K562 (cell line): ENCODE results near the gene HTR4. TPM values are rescaled to one million over a fixed set of nuclear protein-coding genes. Genes with fewer than 3 reads are reported as not detected.

Experiments
- ATAC-seq: fragments of 200-7000 bp; cut with Tn5 transposase; 3 replicates; pipeline ENCODE4 v1.9.1; 2020; ENCODE audit warnings: moderate library complexity
- BruUV-seq: library from RNA; stranded (reverse); fragments of 400-500 nt; replicated peaks from 2 replicates; lab custom pipeline; 2021; lab: Mats Ljungman, UMichigan
- CTCF ChIA-PET: fragments of 300-600 bp; formaldehyde crosslinking; extraction: SDS; loops from one replicate; lab custom pipeline; 2021; ENCODE audit warnings: low intra/inter-chr PET ratio; lab: Yijun Ruan, JAX
- POLR2A ChIA-PET: fragments of 300-600, 350-650 bp; sonication (Branson Sonifier 250); formaldehyde crosslinking; extraction: SDS; loops from one replicate; lab custom pipeline; 2021; ENCODE audit warnings: antibody characterized with exemption, inconsistent platforms; lab: Yijun Ruan, JAX
- DNase-seq, 4 experiments: peaks; one replicate each; pipeline versions ENCODE4 v3.0.0 to v3.0.0-alpha.2; 2011 to 2018; ENCODE audit warnings: low spot score in 3 of 4, mixed read lengths in 3 of 4; ENCODE audit errors: extremely low read depth in 1 of 4
- FAIRE-seq: peaks from 2 replicates; lab custom pipeline; 2011; peaks lifted over from hg19 to GRCh38; lab: Jason Lieb, UNC
- H2AFZ ChIP-seq: 2 replicates; pipeline ENCODE4 v1.6.0; 2011; ENCODE audit warnings: low read depth, low read length, control low read depth, inconsistent platforms
- H3K27ac ChIP-seq: fragments of 200-600 bp; 3 replicates; pipeline ENCODE4 v1.8.0; 2011; ENCODE audit warnings: low read depth, mild to moderate bottlenecking, control low read depth, inconsistent platforms, low read length, moderate library complexity, mixed read lengths; ENCODE audit errors: extremely low read depth
- H3K27me3 ChIP-seq, 2 experiments: fragments of 300-600 bp in 1 of 2; 2 replicates in 1 of 2; 3 replicates in 1 of 2; pipeline versions ENCODE4 v1.6.0 to v1.8.0; 2011; ENCODE audit warnings: inconsistent platforms in 2 of 2, low read length in 2 of 2, mild to moderate bottlenecking in 1 of 2, mixed read lengths in 1 of 2, moderate library complexity in 1 of 2; ENCODE audit not compliant: control insufficient read depth in 2 of 2, insufficient read depth in 2 of 2
- H3K36me3 ChIP-seq: fragments of 300-600 bp; 3 replicates; pipeline ENCODE4 v1.8.0; 2011; ENCODE audit warnings: mild to moderate bottlenecking, low read length, inconsistent platforms; ENCODE audit not compliant: control insufficient read depth, insufficient read depth
- H3K4me1 ChIP-seq, 2 experiments: fragments of 200-600 bp in 1 of 2; replicated peaks in 1 of 2; 2 replicates in 1 of 2; 3 replicates in 1 of 2; pipeline versions ENCODE4 v1.5.1 to v1.8.0; 2011; ENCODE audit warnings: inconsistent platforms in 2 of 2, low read length in 2 of 2, mild to moderate bottlenecking in 1 of 2, mixed read lengths in 1 of 2, moderate library complexity in 1 of 2; ENCODE audit not compliant: control insufficient read depth in 2 of 2, insufficient read depth in 2 of 2
- H3K4me2 ChIP-seq: 2 replicates; pipeline ENCODE4 v1.6.1; 2011; ENCODE audit warnings: low read length, control low read depth, inconsistent platforms, mixed read lengths; ENCODE audit not compliant: insufficient read depth
- H3K4me3 ChIP-seq: fragments of 200-600 bp; sonication (generic), shearing (Covaris generic); 2 replicates; pipeline ENCODE4 v1.5.1; 2016; ENCODE audit warnings: control low read depth, inconsistent platforms
- H3K79me2 ChIP-seq: fragments of 200-600 bp; 3 replicates; pipeline ENCODE4 v1.8.0; 2011; ENCODE audit warnings: low read length, inconsistent platforms; ENCODE audit not compliant: control insufficient read depth, insufficient read depth
- H3K9ac ChIP-seq, 2 experiments: 2 replicates each; pipeline versions ENCODE4 v1.6.0 to v1.6.1; 2011; ENCODE audit warnings: low read depth in 2 of 2, low read length in 2 of 2, control low read depth in 1 of 2, inconsistent platforms in 1 of 2, mild to moderate bottlenecking in 1 of 2, mixed read lengths in 1 of 2; ENCODE audit not compliant: insufficient read depth in 1 of 2
- H3K9me1 ChIP-seq: one replicate; pipeline ENCODE4 v1.6.0; 2011; ENCODE audit warnings: inconsistent platforms, mild to moderate bottlenecking, low read length, moderate library complexity; ENCODE audit not compliant: control insufficient read depth, insufficient read depth
- H3K9me3 ChIP-seq: replicated peaks from 2 replicates; pipeline ENCODE4 v1.5.1; 2011; ENCODE audit warnings: low read depth, low read length, inconsistent platforms; ENCODE audit not compliant: control insufficient read depth, insufficient read depth
- H4K20me1 ChIP-seq: replicated peaks from 2 replicates; pipeline ENCODE4 v1.6.1; 2011; ENCODE audit warnings: low read length, inconsistent platforms, mixed read lengths; ENCODE audit not compliant: control insufficient read depth, insufficient read depth
- CEBPG ChIP-seq, 3 experiments: fragments of 200-800 bp in 1 of 3; sonication (Bioruptor generic) in 1 of 3; sonication (generic) in 1 of 3; formaldehyde crosslinking in 1 of 3; IDR thresholded peaks in 2 of 3; conservative IDR thresholded peaks in 1 of 3; 2 replicates each; pipeline versions ENCODE4 v1.6.1 to v1.8.0; 2016 to 2022; ENCODE audit warnings: missing compliant biosample characterization in 2 of 3, missing genetic modification characterization in 2 of 3, mild to moderate bottlenecking in 1 of 3, missing genetic modification reagents in 1 of 3
- HDAC2 ChIP-seq: fragments of 450-650 bp; IDR thresholded peaks from 2 replicates; pipeline ENCODE4 v1.6.1; 2016; ENCODE audit warnings: mild to moderate bottlenecking
- HOXB6 ChIP-seq: fragments of 250-450 bp; sonication (Bioruptor Pico); IDR thresholded peaks from 2 replicates; pipeline ENCODE4 v1.5.1; 2022; ENCODE audit warnings: mild to moderate bottlenecking, borderline replicate concordance
- KLF10 ChIP-seq: fragments of 250-450 bp; sonication (Bioruptor Pico); IDR thresholded peaks from 2 replicates; pipeline ENCODE4 v1.6.1; 2021; ENCODE audit warnings: matching md5 sums
- SAFB ChIP-seq: fragments of 200-400 bp; formaldehyde crosslinking; IDR thresholded peaks from 2 replicates; pipeline ENCODE4 v1.6.1; 2017; ENCODE audit warnings: low read depth, low read length, borderline replicate concordance
- SMAD3 ChIP-seq: fragments of 450-650 bp; formaldehyde crosslinking; conservative IDR thresholded peaks from 2 replicates; pipeline ENCODE4 v1.4.0; 2020; ENCODE audit warnings: mild to moderate bottlenecking
- TFAP4 ChIP-seq: sonication (generic); formaldehyde crosslinking; IDR thresholded peaks from 2 replicates; pipeline ENCODE4 v1.8.0; 2022; ENCODE audit warnings: missing genetic modification reagents, mild to moderate bottlenecking, moderate library complexity, borderline replicate concordance
- ZNF77 ChIP-seq: fragments of 250-450 bp; sonication (Bioruptor Pico); IDR thresholded peaks from 2 replicates; pipeline ENCODE4 v1.5.0; 2020
- ZNF780A ChIP-seq: fragments of 250-450 bp; sonication (Bioruptor Pico); IDR thresholded peaks from 2 replicates; pipeline ENCODE4 v1.5.0; 2021; ENCODE audit warnings: mild to moderate bottlenecking
- WGBS: fragments of 100-300 bp; shearing (Covaris generic); methylation state at CpG from one replicate; pipeline ENCODE4 v1.1.6; 2016; ENCODE audit warnings: low coverage, mixed read lengths; ENCODE audit not compliant: insufficient coverage; ENCODE audit errors: missing lambda C conversion rate; 5-methylcytosine and 5-hydroxymethylcytosine counted together
- in situ Hi-C: fragments of 300-500 bp; cut with MboI; formaldehyde crosslinking; loops from 4 replicates; pipeline ENCODE4 v1.15.0; 2018; ENCODE audit warnings: inconsistent platforms, mixed read lengths
- intact Hi-C: fragments of 100-400 bp; cut with micrococcal nuclease; formaldehyde crosslinking; loops from 2 replicates; pipeline ENCODE4 v1.14.2; 2022
- polyA plus RNA-seq, 8 experiments: library from polyadenylated mRNA; depleted of rRNA in 4 of 8; stranded (reverse) in 5 of 8; unstranded in 3 of 8; fragments of >200 nt; fragmentation: Nextera tagmentation in 2 of 8; fragmentation: Illumina TruSeq in 1 of 8; extraction: Ambion mirVana in 2 of 8; extraction: Trizol in 1 of 8; gene quantifications; 2 replicates each; pipeline versions ENCODE4 v1.2.1 to v1.2.3, GENCODE V29; 2011 to 2014; ENCODE audit warnings: inconsistent platforms in 1 of 8, missing spikeins in 1 of 8
- total RNA-seq, 7 experiments: library from RNA; depleted of rRNA in 6 of 7; stranded (reverse); fragments of >200 nt in 6 of 7; fragmentation: Illumina TruSeq in 2 of 7; extraction: Trizol in 2 of 7; gene quantifications; 2 replicates each; pipeline versions ENCODE4 v1.2.1 to v1.2.3, GENCODE V29; 2011 to 2021; ENCODE audit warnings: low replicate concordance in 1 of 7
- TF ChIP-seq, protein P1 (sequence below), 2 experiments: fragments of 450-650 bp; IDR thresholded peaks; 2 replicates each; pipeline ENCODE4 v1.6.1; 2018; ENCODE audit warnings: mild to moderate bottlenecking in 2 of 2, low read depth in 1 of 2; ENCODE audit not compliant: partially characterized antibody in 2 of 2

HTR4 gene
- total and polyA plus RNA-seq, 9 of the 15 experiments (the other 6 are each of a cell fraction or from before 2014, with no cell fraction given): 0.13 TPM; not detected in 8

DNA sequence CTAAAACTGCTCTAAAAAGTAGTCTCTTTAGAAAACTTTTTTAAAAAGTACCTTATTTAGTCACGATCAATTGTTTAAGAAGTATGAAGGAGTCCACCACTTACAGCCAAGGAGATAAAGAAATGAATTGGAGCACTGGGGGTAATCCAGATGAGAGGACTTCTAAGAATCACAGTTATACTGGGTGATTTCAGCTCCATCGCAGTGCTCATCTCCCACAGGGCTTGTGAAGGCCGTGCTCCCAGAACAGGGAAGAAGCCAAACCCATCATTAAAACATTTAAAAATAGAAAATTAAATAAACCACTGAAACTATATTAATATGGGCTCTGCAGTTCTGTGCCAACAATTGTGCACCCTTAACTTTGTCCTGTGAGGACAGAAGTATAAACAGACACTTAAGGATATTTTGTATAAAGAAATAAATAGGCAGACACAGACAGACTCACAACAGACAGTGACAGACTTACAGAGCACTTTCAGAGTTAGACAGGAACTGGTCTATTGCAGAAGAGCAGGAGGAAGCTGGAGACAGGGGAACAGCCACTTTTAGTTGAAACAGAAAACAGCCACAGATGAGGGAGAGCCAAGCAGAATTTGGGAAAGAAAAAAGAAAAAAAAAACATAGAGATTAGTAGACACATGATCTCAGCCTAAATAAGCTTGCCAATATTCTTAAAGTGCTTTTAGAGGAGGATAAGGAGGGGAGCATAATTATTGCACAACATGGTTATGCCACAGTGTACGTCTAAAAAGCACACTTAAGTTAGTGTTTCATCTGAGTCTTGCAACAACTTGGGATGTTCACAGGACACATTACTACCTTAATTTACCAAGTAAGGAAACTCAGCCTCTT, 188.7 kb downstream of the HTR4 start (continued):
- TF ChIP-seq, protein P1, sequence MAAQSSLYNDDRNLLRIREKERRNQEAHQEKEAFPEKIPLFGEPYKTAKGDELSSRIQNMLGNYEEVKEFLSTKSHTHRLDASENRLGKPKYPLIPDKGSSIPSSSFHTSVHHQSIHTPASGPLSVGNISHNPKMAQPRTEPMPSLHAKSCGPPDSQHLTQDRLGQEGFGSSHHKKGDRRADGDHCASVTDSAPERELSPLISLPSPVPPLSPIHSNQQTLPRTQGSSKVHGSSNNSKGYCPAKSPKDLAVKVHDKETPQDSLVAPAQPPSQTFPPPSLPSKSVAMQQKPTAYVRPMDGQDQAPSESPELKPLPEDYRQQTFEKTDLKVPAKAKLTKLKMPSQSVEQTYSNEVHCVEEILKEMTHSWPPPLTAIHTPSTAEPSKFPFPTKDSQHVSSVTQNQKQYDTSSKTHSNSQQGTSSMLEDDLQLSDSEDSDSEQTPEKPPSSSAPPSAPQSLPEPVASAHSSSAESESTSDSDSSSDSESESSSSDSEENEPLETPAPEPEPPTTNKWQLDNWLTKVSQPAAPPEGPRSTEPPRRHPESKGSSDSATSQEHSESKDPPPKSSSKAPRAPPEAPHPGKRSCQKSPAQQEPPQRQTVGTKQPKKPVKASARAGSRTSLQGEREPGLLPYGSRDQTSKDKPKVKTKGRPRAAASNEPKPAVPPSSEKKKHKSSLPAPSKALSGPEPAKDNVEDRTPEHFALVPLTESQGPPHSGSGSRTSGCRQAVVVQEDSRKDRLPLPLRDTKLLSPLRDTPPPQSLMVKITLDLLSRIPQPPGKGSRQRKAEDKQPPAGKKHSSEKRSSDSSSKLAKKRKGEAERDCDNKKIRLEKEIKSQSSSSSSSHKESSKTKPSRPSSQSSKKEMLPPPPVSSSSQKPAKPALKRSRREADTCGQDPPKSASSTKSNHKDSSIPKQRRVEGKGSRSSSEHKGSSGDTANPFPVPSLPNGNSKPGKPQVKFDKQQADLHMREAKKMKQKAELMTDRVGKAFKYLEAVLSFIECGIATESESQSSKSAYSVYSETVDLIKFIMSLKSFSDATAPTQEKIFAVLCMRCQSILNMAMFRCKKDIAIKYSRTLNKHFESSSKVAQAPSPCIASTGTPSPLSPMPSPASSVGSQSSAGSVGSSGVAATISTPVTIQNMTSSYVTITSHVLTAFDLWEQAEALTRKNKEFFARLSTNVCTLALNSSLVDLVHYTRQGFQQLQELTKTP (IDR thresholded peaks at IDR 0.05; ENCODE audit: low read depth in 1 of 2, partially characterized antibody in 2 of 2): no peak
- TF ChIP-seq CEBPG (CRISPR knock-in tag; IDR thresholded peaks at IDR 0.05) (no peak), CEBPG (tag; conservative IDR thresholded peaks at IDR 0.05 in 1 of 2, IDR thresholded peaks at IDR 0.05 in 1 of 2) (peak; percentile 48 to 76; a peak in 3 of 4 replicates)

GRCh38 chr5:148459669-148460068, 194.7 kb downstream of the HTR4 start:
- H3K9me3 ChIP-seq: no peaks in the 10 kb centered on the region
- H3K9ac ChIP-seq: no peak overlapping the region
- no peaks in the 10 kb centered on the region for H3K4me1 ChIP-seq
- H4K20me1 ChIP-seq: no peaks in the 10 kb centered on the region
- no peak for ATAC-seq
- ChIA-PET CTCF (no interaction called here), POLR2A (interaction anchor here (0.7 kb wide), 1 partner anchor 553 kb away, joined by 3 read pairs; no protein-coding TSS in a partner anchor)
- no peaks in the 10 kb centered on the region; a peak in 1 of 5 replicates for H3K27me3 ChIP-seq
- WGBS: 5% methylated on average over 1 of the region's 1 CpG
- no peak overlapping the region for H2AFZ ChIP-seq
- FAIRE-seq: peak; percentile 19
- no peak overlapping the region for H3K4me3 ChIP-seq
- in situ Hi-C loops: no loop called here
- no peaks in the 10 kb centered on the region for H3K79me2 ChIP-seq
- no peaks in the 10 kb centered on the region for H3K9me1 ChIP-seq
- BruUV-seq: no TSS peak
- no peak overlapping the region for H3K4me2 ChIP-seq
- no peaks in the 10 kb centered on the region for H3K36me3 ChIP-seq
- TF ChIP-seq HOXB6 (no peak), KLF10 (no peak), SMAD3 (CRISPR knock-in tag) (no peak), TFAP4 (CRISPR knock-in tag) (no peak), ZNF77 (CRISPR knock-in tag) (no peak), HDAC2 (no peak), ZNF780A (no peak), SAFB (no peak)
- TF ChIP-seq, all 486 proteins: peak for 0
- intact Hi-C loops: no loop called here
- DNase-seq: no peak
- no peak overlapping the region for H3K27ac ChIP-seq
